ENCODE measurements around the gene LCN2. TPM values are rescaled to one million over a fixed set of nuclear protein-coding genes. Genes with fewer than 3 reads are reported as not detected.

The LCN2 gene
- total and polyA plus RNA-seq, 9 of the 15 experiments (the other 6 are each of a cell fraction or from before 2014, with no cell fraction given), result 0.10 to 1.2 (median 0.44) TPM; not detected in 1

DNA sequence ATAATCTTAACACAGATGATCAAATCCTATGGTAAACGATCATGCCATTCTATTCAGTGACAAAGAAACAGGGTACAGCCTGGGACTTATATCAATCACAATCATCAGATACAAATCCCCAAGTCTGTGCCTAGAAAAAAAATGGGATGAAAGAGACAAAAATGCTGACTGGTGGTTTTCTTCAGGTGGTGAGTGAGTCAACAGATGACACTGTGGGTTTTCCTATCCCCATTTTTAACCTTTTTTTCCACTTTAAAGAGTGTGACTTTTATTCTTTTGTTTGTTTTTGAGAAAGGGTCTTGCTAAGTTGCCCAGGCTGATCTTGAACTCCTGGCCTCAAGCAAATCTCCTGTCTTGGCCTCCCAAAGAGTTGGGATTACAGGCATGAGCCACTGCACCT, 39.0 kb downstream of the LCN2 start:
- intact Hi-C loops (cut with micrococcal nuclease) (no loop called here), in situ Hi-C loops (cut with MboI) (no loop called here)
- H3K4me2 ChIP-seq (ENCODE audit: insufficient read depth, low read length), result no peak overlapping the region
- FAIRE-seq (no peak), ATAC-seq (no peak), DNase-seq (ENCODE audit: extremely low read depth in 1 of 4, low spot score in 3 of 4) (peak in 1 of 4 experiments; percentile 54)
- H3K9ac ChIP-seq (ENCODE audit: insufficient read depth in 1 of 2, low read depth in 2 of 2, low read length in 2 of 2), result no peak overlapping the region
- H3K27ac ChIP-seq (ENCODE audit: extremely low read depth, low read depth, low read length), result no peak overlapping the region
- H3K27me3 ChIP-seq (ENCODE audit: control insufficient read depth in 2 of 2, insufficient read depth in 2 of 2, low read length in 2 of 2), result no peaks in the 10 kb centered on the region
- 76% methylated on average over 1 of the region's 1 CpG for WGBS (ENCODE audit: insufficient coverage, low coverage, missing lambda C conversion rate)
- H3K9me1 ChIP-seq (ENCODE audit: control insufficient read depth, insufficient read depth, low read length), result peaks cover 7% of the 10 kb centered on the region
- no peak overlapping the region for H2AFZ ChIP-seq (ENCODE audit: low read depth, low read length)
- H3K36me3 ChIP-seq (ENCODE audit: control insufficient read depth, insufficient read depth, low read length), result peaks cover 66% of the 10 kb centered on the region
- ChIA-PET CTCF (ENCODE audit: low intra/inter-chr PET ratio) (no interaction called here), POLR2A (interaction anchor here (0.8 to 7.6 kb wide), 7 partner anchors 10 to 479 kb away, joined by 3 to 78 read pairs (median 4); partner anchors contain the start of gene BBLN)
- H3K4me3 ChIP-seq, result no peak overlapping the region
- H3K9me3 ChIP-seq (replicated peaks; ENCODE audit: control insufficient read depth, insufficient read depth, low read depth, low read length), result no peaks in the 10 kb centered on the region
- no peak for TF ChIP-seq ZSCAN29 (IDR thresholded peaks at IDR 0.05)
- no peak for TF ChIP-seq SIN3B (IDR thresholded peaks at IDR 0.05; ENCODE audit: low read depth)
- peak; percentile 99 for TF ChIP-seq MAFF (IDR thresholded peaks at IDR 0.05; ENCODE audit: low read length)
- TF ChIP-seq MAFK (IDR thresholded peaks at IDR 0.05; ENCODE audit: low read length), result peak; percentile 99
- TF ChIP-seq RBM25 (IDR thresholded peaks at IDR 0.05; ENCODE audit: low read depth, low read length, severe bottlenecking), result peak; percentile 61
- no TSS peak for BruUV-seq (replicated peaks)
- peaks cover 8% of the 10 kb centered on the region; the same call in 1 of the 2 replicates for H4K20me1 ChIP-seq (replicated peaks; ENCODE audit: control insufficient read depth, insufficient read depth, low read length)
- H3K79me2 ChIP-seq (ENCODE audit: control insufficient read depth, insufficient read depth, low read length), result peaks cover 25% of the 10 kb centered on the region
- peaks cover 33 to 38% of the 10 kb centered on the region in 2 experiments for H3K4me1 ChIP-seq (replicated peaks in 1 of 2; ENCODE audit: control insufficient read depth in 2 of 2, insufficient read depth in 2 of 2, low read length in 2 of 2)

DNA sequence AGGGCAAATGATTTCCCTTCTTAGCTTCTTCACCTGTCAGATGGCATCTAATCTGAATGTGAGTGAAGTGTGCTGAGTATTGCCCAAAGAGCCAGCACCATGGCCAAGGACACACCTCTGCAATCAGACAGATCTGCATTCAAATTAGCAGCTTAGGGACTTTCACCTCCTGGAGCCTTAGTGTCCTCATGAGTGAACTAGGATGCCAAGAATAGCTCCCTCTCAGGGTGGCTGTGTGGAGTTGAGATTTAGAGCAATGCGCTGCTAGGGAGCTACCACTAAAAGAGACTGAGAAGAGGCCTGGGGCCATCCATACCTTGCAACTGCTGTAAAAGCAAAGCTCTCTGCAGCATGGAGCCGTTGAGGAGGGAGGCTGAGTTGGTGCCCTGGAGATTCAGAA, 40.8 kb downstream of the LCN2 start:
- no peak for ATAC-seq
- in situ Hi-C loops (cut with MboI) (no loop called here), intact Hi-C loops (cut with micrococcal nuclease) (loop anchor here (2.0 to 10.0 kb wide), 4 partner anchors 15 to 495 kb away; partner anchors contain the start of genes GOLGA2, PTGES2, SET and SWI5)
- Histone ChIP-seq H2AFZ (ENCODE audit: low read depth, low read length) (no peak overlapping the region), H3K9me3 (replicated peaks; ENCODE audit: control insufficient read depth, insufficient read depth, low read depth, low read length) (no peaks in the 10 kb centered on the region), H3K79me2 (ENCODE audit: control insufficient read depth, insufficient read depth, low read length) (peaks cover 25% of the 10 kb centered on the region), H3K36me3 (ENCODE audit: control insufficient read depth, insufficient read depth, low read length) (peaks cover 50% of the 10 kb centered on the region), H3K27ac (ENCODE audit: extremely low read depth, low read depth, low read length) (no peak overlapping the region), H3K4me3 (peak overlapping the region; percentile 92; the same call in 1 of the 2 replicates), H3K9ac (ENCODE audit: insufficient read depth in 1 of 2, low read depth in 2 of 2, low read length in 2 of 2) (peak overlapping the region in 1 of 2 experiments; percentile 91; a peak in 3 of 4 replicates), H3K9me1 (ENCODE audit: control insufficient read depth, insufficient read depth, low read length) (peaks cover 7% of the 10 kb centered on the region), H3K27me3 (ENCODE audit: control insufficient read depth in 2 of 2, insufficient read depth in 2 of 2, low read length in 2 of 2) (no peaks in the 10 kb centered on the region), H3K4me1 (replicated peaks in 1 of 2; ENCODE audit: control insufficient read depth in 2 of 2, insufficient read depth in 2 of 2, low read length in 2 of 2) (peaks cover 34 to 40% of the 10 kb centered on the region in 2 experiments), H4K20me1 (replicated peaks; ENCODE audit: control insufficient read depth, insufficient read depth, low read length) (peaks cover 8% of the 10 kb centered on the region; the same call in 1 of the 2 replicates), H3K4me2 (ENCODE audit: insufficient read depth, low read length) (no peak overlapping the region)
- no TSS peak for BruUV-seq (replicated peaks)
- DNase-seq (ENCODE audit: extremely low read depth in 1 of 4, low spot score in 3 of 4), result no peak
- POLR2A ChIA-PET, result interaction anchor here (0.6 to 7.6 kb wide), 13 partner anchors 9 to 507 kb away, joined by 3 to 78 read pairs (median 4); partner anchors contain the start of gene BBLN
- CTCF ChIA-PET (ENCODE audit: low intra/inter-chr PET ratio), result interaction anchor here (0.7 kb wide), 1 partner anchor 9 kb away, joined by 3 read pairs; no protein-coding TSS in a partner anchor
- 79% methylated on average over 2 of the region's 2 CpGs for WGBS (ENCODE audit: insufficient coverage, low coverage, missing lambda C conversion rate)
- FAIRE-seq, result no peak
- TF ChIP-seq, protein P1, sequence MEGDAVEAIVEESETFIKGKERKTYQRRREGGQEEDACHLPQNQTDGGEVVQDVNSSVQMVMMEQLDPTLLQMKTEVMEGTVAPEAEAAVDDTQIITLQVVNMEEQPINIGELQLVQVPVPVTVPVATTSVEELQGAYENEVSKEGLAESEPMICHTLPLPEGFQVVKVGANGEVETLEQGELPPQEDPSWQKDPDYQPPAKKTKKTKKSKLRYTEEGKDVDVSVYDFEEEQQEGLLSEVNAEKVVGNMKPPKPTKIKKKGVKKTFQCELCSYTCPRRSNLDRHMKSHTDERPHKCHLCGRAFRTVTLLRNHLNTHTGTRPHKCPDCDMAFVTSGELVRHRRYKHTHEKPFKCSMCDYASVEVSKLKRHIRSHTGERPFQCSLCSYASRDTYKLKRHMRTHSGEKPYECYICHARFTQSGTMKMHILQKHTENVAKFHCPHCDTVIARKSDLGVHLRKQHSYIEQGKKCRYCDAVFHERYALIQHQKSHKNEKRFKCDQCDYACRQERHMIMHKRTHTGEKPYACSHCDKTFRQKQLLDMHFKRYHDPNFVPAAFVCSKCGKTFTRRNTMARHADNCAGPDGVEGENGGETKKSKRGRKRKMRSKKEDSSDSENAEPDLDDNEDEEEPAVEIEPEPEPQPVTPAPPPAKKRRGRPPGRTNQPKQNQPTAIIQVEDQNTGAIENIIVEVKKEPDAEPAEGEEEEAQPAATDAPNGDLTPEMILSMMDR (IDR thresholded peaks at IDR 0.05 in 2 of 3, conservative IDR thresholded peaks at IDR 0.05 in 1 of 3; ENCODE audit: insufficient read depth in 2 of 3, low read depth in 1 of 3, low read length in 3 of 3), result 0 out of 6 replicates have a peak, but pooled peaks of 1 of the 3 experiments have one; percentile 11
- TF ChIP-seq FOXP1 (CRISPR knock-in tag; IDR thresholded peaks at IDR 0.05) (no peak), NFIX (CRISPR knock-in tag; IDR thresholded peaks at IDR 0.05; ENCODE audit: low read depth) (no peak), TBP (optimal IDR thresholded peaks at IDR 0.05; ENCODE audit: low read depth, low read length) (peak; percentile 37)
- TF ChIP-seq, protein P2, sequence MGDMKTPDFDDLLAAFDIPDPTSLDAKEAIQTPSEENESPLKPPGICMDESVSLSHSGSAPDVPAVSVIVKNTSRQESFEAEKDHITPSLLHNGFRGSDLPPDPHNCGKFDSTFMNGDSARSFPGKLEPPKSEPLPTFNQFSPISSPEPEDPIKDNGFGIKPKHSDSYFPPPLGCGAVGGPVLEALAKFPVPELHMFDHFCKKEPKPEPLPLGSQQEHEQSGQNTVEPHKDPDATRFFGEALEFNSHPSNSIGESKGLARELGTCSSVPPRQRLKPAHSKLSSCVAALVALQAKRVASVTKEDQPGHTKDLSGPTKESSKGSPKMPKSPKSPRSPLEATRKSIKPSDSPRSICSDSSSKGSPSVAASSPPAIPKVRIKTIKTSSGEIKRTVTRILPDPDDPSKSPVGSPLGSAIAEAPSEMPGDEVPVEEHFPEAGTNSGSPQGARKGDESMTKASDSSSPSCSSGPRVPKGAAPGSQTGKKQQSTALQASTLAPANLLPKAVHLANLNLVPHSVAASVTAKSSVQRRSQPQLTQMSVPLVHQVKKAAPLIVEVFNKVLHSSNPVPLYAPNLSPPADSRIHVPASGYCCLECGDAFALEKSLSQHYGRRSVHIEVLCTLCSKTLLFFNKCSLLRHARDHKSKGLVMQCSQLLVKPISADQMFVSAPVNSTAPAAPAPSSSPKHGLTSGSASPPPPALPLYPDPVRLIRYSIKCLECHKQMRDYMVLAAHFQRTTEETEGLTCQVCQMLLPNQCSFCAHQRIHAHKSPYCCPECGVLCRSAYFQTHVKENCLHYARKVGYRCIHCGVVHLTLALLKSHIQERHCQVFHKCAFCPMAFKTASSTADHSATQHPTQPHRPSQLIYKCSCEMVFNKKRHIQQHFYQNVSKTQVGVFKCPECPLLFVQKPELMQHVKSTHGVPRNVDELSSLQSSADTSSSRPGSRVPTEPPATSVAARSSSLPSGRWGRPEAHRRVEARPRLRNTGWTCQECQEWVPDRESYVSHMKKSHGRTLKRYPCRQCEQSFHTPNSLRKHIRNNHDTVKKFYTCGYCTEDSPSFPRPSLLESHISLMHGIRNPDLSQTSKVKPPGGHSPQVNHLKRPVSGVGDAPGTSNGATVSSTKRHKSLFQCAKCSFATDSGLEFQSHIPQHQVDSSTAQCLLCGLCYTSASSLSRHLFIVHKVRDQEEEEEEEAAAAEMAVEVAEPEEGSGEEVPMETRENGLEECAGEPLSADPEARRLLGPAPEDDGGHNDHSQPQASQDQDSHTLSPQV (IDR thresholded peaks at IDR 0.05), result no peak
